ENCODE results near the gene SPHKAP.
"Not testable (repeated sequence)": the region's sequence is repeated elsewhere in the genome, so short reads cannot be mapped to it uniquely, and the experiment has no call there.

The SPHKAP gene

DNA sequence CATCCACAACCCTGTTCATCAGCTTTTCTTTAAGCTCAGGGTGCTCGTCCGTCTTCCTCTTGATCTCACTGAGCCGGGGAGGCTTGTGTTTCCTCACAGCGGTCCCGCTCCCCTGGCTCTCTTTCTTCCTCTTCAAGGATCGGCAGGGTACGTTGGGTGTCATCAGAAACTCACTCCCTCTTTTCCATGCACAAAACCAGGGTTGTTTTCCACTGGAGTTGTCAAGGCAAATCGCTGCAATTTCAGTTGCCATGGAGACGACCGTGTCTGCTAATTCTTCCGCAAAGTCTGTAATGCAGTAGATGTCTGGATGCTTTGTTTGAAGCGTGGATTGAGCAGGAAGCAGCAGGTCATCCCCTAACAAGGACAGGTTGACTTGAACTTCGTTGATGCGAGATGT, 163.7 kb downstream of the SPHKAP start:
- DNase-seq: no peak

DNA sequence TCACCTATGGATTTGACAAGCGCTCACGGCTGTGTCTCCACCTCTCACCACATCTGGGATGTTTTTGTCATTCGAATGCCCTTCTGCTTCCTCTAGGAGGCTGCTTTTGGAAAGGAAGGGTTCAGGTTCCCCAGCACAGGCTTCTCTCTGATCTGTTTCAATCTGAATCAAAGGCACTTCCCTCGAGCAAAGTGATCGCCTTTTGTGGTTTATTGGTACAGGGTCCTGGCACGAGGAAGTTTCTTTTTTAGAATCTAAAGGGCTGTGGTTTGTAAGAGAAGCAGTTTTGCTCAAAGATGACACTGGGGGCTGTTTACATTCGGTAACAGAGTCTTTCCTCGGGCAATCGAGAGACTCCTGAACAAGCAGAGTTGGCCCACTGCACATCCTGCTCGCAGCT, 165.1 kb downstream of the SPHKAP start:
- DNase-seq: no peak

DNA sequence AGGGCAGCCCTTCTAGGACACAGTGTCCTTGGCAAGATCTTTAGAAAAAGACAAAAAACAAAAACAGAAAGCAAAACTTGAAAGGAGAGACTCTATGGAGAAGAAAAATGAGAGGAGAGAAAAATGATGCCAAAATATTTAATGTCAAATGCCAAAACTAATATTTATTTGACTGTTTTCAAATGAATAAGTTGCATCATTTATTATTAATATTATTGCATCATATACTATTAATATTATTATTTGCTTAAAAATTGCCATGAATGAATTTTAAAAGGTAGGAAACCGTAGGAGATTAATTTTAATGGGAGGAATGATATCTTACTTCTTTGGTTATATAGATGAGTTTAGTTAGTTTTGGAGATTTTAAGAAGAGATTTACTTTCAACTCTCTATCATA, 165.7 kb downstream of the SPHKAP start:
- DNase-seq: no peak

- no peak for DNase-seq
Observed at GRCh38 chr2:227996366-227996765, 185.1 kb downstream of the SPHKAP start.

GRCh38 chr2:227990937-227991336, 190.6 kb downstream of the SPHKAP start:
- no peak for DNase-seq

DNA sequence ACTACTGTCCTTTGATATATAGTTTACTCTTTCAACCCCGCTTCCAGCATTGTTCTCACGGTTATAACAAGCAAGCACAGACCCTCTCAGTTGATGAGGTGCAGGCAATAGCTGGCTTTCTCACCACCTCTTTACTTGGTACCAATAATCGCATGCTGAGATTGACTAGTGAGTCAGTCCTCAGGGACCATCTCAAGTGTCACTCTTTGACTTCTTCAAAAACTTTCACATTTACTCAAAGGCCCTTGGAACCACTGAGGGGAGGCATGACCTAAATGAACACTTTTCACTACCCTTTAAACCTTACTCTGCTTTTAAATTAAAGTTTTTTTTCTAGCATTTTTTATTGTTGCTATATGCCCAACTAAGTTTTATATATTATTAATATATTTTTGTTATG, 208.2 kb downstream of the SPHKAP start:
- no peak for DNase-seq

- DNase-seq: no peak
Observed at GRCh38 chr2:227971619-227972230, 209.8 kb downstream of the SPHKAP start.

DNA sequence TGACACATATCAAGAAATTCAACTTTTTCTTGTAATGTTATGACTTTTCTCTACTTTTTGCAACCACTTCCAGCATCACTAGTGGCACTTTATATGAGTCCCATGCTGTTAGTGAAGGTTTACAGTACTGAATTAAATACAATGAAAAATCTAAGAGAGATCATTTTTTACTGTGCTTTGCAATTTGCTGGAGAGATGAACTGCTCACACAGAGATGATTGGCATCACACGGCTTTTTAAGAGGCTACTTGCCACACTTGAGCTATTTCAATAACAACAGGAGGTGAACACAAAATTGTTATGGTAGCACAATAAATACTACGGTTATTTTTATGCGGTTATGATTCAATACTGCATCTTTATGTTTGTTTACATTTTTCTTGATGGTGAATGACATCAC, 221.2 kb downstream of the SPHKAP start:
- DNase-seq: no peak

DNA sequence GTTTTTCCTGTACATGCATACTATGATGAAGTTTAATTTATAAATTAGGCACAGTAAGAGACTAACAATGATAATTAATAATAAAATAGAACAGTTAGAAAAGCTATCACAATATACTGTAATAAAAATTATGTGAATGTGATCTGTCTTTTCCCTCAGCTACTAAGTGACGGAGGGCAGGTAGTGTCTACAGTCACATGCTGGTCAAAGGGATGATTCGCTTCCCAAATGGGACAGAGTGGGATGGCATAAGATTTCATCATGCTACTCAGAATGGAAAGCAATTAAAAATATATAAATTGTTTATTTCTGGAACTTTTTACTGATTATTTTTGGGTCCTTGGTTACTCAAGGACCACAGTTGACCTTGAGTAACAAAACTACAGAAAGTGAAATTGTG, 238.5 kb downstream of the SPHKAP start:
- DNase-seq: no peak

- no peak for DNase-seq
Observed at GRCh38 chr2:227942021-227942420, 239.5 kb downstream of the SPHKAP start.

DNA sequence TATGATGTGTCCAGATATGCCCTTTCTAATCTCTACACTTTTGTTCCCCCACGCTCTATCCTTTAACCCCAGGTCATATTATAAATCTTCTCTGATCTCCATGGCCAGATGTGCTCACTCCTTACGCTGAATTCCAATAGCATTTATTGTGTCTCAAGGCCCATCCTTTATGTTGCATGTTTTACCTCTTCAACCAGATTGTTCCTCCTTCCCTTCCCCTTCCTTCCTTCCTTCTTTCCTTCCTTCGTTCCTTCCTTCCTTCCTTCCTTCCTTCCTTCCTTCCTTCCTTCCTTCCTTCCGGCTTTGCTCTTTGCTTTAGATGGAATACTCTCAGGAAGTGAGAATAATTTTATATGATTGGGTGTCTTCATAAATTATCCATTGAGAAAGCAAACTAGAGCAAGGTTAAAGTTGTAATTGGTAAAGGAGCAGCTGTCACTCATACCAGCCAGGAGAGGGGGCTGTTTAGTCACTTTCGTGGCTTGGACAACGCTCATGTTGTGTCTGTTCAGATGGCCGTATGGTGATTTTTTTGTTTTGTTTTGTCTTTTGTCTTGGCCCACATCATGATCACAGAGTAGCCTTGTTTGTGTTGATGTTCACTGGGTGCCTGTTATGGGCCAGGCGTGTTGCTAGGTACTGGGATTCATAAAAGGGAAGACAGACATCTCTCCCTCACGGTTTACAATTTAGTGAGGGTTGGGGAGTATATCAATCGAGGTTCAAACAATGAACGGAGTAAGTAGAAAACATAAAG, 242.0 kb downstream of the SPHKAP start:
- DNase-seq: no peak

GRCh38 chr2:227936249-227936648, 245.2 kb downstream of the SPHKAP start:
- DNase-seq: not testable (repeated sequence)

GRCh38 chr2:227933884-227934283, 247.6 kb downstream of the SPHKAP start:
- no peak for DNase-seq

- DNase-seq: no peak
Observed at GRCh38 chr2:227932403-227932802, 249.1 kb downstream of the SPHKAP start.

- no peak for DNase-seq
Observed at GRCh38 chr2:227932001-227932400, 249.5 kb downstream of the SPHKAP start.

Data from activated naive CD4-positive, alpha-beta T cell (primary cell).